HG02623 (cell line): ENCODE measurements around the gene FTH1.
"Not testable (repeated sequence)": the region's sequence is repeated elsewhere in the genome, so short reads cannot be mapped to it uniquely, and the experiment has no call there.

Source experiments
- ATAC-seq: cut with Tn5 transposase; IDR thresholded peaks from one replicate; pipeline ENCODE4 v1.9.1; 2021; ENCODE audit warnings: moderate library complexity; ENCODE audit not compliant: unreplicated experiment

FTH1 gene

DNA sequence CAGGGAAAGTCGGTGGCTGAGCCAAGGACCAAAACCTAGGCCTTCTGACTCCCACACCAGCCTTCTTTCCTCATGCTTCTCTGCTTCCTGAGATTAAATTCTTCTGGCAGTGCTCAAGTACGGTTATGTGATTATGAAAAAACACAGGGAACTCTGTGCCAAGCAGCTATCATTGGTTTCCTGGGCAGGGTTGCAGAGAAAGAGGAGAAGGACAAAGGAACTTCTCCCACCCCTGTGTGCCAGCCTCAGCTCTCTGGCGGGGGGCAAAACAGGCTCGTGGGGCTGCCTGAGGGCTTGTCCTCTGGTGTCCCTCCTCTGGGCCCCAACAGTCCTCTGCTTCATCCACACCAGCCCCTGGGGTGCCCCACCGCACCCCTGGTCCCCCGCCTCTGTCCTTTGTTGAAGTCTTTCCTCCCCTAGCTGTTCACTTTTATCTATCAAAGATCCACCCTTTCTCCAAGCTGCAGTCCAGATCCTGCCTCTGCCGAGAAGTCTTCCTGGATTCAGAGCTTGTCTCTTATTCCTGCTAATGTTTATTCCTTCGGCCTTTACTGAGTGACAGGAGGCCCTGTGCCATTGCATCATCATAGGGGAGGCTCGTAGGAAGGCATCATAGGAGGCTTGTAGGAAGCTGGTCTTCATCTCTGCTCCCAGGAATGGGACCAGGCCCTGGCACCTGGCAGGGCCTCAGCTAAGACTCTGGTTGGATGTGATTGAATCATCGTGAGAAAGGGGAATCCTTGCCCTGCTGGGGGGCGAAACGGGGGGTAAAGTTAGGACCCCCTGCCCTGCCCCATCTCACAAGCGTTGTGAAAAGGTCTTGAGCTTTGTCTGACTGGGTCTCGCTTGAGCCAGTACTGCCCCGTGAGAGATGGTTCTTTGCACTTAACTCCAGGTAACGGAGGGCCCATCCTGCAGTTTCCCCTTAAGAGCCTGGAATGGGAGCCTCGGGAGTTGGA, 11.5 kb upstream of the FTH1 start:
- no peak for ATAC-seq

DNA sequence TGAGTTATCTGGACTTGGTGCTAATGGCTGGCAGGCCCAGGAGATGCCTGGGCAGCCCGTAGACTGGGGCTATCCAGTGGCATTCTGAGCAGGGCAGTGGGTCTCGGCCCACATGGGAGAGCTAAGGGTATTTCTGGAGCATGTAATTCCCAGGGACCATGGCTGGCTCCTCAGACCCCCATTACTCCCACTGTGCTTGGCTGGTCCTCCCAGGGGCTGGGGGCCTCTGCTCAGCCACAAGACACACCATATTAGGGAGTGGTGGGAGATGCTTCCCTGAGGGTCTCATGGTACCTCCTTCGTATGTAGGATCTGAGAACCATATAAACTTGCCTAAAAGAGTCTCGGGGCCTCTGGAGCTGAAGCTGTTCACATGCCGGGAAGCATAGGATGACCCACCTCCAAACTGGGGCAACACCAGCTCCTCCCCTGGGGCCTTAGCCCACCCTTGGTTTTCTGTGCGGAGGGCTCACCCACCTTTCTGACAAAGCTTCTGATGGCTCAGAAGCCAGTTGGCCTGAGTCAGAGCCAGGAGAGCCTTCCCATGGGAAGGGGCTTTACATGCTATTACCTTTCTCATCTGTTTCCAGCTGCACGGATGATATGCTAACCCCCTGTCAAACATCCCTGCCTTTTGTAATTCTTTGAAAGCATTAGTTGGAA, 9.5 kb upstream of the FTH1 start:
- ATAC-seq = no peak

DNA sequence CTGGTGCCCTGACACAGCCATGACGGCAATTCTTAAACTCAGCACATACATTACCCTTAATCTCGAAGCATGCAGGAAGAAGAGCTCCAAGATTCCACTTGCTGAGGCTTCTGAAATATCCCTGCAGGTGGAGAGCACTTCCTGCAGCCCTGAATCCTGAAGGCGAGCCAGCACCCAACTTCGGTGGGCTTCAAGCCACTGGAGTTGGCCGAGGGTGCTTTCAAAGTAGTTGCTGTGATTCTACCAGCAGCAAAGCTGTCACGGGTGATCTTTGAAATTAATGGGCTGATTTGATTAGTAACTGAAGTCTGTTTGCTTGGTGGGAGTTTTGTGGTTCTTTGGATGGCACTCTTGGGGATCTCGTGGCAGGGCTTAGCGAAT, 9.0 kb upstream of the FTH1 start:
- no peak for ATAC-seq

DNA sequence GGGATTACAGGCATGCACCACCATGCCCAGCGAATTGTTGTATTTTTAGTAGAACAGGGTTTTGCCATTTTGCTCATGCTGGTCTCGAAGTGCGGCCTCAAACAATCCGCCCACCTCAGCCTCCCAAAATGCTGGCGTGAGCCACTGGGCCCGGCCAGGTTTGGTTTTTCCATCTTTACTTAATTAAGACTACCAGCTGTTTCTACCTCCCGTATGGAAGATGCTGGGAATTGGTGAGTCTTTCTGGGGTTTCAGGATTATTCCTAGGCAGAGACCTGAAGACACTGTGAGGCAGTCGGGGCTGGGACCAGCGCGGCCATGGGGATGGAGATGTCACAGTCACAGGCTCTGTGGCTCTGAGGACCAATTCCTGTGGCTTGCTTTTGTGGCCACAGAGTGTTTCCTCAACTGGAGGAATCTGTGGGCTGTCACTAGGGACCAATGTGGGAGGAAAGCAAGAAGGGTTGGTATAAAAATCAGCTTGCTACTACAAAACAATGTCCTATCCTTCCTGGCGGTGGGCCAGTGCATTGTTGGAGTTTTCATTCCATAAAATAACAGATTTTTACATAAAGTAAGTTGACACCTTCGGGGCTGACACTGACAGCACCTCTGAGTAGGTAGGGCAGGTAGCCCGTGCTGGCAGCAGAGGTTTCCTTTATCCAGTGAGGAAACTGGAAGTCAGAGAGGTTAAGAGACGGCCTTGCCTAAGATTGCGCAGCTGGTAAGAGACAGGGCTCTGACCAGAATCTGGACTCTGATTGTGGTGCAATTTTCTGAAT, 8.4 kb upstream of the FTH1 start:
- ATAC-seq = no peak

DNA sequence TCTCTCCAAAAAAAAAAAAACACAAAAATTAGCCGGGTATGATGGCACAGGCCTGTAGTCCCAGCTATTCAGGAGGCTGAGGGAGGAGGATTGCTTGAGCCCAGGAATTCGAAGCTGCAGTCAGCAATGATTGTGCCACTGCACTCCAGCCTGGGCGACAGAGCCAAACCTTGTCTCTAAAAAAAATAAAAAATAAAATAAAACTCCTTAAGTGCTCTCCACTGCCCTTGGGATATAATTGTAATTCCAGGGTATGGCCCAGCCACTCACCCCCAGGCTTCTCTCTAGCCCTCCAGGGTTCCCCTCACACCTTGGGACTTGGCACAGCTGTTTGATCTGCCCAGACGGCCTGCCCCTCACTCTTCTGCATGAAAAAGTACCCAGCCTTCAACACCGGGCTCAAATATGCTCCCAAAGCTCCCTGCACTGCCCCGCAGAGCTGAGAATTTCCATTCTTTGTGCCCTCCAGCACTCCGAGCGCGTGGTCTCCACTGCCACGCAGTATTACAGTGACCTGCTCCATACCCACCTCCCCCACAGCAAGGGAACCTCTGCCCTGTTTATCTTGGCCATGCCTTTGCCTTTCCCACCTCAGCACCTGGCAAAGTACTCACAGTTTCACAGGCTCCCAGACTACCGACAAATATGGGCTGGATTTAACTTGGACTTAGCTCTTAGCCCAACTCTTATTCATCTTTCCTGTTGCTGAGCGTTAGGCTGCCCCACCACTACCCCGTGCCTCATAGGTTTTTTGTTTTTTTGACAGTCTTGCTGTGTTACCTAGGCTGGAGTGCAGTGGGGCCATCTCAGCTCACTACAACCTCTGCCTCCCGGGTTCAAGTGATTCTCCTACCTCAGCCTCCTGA, 7.6 kb upstream of the FTH1 start:
- no peak for ATAC-seq

DNA sequence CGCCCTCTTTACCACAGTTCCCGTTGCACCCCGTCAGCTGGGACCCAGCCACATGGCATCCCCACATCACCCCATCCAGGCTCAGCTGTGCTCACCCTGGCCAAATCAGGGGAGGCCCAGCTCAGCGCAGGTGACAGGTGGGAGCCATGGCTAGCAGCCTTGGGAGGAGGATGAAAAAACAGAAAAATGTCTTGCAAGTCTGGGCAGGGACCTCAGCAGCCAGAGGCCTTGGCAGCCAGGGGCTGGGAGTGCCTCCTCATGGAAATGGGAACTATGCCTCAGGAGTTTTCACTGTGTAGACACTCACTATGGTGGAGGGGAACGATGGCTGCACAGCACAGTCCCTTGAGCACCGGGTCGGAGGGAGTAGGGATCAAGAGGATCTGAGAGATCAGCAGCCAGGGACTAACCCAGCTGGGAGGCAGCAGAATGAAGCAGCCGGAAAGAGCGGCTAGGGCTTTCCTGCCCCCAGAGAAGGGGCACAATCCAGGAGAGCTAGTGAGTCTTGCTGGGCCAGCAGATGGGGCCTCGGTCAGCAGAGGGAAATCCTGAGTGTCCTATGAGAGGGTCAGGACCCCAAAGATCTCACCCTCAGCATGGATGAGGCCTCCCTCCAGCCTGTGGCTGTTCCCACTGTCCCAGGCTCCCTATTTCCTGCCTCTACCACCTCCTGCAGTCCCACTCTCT, 6.2 kb upstream of the FTH1 start:
- ATAC-seq = no peak

DNA sequence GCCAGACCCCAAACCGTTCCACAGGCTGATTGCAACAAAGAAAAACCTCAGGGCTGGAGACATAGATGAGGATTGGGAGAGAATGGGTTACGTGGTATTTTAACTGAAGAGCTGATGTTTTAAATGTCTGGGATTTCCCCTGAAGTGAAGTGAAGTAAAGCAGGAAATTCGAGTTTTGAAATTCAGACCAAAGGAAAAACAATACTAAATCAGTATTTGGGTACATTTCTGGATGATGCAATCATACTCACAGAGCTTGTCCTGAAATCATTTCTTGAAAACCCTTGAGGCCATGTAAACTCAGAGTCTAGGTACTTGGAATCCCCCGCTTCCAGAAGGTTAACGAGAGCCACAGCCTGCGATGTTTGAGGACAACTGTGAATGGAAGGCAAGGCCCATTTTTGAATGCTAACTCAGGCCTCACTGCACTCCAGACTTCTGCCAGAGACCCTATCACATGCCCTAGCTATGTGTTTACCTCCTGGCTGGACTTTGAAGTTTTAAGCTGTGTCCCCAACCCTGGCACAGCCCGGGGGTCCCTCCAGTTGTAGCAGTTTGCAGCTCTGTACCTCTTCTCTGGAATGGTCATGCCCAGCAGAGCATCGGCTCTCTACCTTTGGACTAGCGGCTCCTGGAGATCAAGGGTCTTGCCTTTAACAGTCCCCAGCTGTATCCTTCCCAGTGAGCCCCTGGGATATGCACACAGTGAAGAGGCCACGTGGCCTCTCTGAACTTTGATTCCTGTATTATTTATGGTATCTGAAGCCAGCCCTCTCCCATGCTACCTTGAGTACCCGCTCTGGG, 5.4 kb upstream of the FTH1 start:
- no peak for ATAC-seq

DNA sequence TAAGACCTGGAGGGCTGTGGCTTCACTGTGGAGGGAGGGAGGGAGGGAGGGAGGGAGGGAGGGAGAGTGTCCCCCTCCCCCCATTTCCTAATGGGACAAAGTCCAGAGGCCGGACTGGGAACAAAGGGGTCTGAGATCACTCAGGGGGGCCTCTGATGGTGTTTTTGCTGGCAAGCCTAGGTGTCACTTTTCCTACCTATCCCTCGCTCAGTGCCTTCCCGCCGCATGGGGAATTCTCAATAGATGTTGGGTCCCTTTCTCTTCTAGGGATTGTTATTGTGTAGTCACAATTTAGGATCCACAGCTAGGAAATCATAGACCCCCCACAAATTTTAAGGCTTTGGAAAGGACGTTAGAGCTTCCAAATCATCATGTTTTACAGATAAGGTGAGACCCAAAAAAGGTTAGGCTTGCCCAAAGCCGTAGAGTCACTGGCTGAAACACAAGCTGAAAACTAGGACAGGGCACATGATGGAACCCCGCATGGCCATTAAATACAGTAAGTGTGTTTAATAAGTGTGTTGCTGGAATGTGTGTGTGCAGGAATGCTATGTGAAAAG, 4.8 kb upstream of the FTH1 start:
- no peak for ATAC-seq

DNA sequence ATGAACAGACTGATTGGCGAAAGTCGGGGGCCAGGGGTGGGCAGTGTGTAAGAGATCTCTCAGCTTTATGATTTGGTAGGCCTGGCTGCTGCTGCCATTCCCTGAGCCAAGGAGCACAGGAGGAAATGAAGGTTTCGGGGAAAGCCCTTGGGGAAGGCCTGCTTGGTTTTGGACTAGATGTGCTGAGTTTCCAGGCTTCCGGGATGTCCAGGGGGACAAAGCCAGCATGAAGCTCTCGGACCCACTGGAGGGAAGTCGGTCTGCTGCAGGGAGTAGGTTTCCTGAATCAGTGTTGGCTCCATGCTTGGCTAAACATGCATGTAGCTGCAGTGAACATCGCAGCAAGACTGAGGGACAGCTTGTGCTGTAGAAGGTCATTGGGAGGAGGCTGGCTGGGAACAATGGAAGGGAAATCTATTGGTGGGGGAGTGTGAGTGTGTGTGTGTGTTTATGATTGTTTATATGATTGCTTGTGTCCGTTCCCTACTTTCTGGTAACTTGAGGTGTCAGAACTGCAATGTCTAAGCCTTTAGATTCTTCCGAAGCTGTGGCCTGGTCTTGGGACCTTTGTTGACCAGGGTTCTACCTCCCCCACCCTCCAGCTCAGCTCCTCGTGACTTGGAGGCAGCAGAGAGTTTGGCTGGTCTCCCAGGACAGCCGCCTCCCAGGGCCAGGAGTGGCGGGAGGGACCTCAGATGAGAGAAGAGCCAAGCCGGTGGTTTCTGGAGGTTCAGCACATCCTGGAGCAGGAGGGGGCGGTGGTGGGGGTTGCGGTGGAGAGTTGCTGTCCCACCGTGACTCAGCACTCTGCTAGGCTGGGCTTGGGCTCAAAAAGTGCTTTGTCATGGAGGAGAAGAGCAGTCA, 4.0 kb upstream of the FTH1 start:
- no peak for ATAC-seq

DNA sequence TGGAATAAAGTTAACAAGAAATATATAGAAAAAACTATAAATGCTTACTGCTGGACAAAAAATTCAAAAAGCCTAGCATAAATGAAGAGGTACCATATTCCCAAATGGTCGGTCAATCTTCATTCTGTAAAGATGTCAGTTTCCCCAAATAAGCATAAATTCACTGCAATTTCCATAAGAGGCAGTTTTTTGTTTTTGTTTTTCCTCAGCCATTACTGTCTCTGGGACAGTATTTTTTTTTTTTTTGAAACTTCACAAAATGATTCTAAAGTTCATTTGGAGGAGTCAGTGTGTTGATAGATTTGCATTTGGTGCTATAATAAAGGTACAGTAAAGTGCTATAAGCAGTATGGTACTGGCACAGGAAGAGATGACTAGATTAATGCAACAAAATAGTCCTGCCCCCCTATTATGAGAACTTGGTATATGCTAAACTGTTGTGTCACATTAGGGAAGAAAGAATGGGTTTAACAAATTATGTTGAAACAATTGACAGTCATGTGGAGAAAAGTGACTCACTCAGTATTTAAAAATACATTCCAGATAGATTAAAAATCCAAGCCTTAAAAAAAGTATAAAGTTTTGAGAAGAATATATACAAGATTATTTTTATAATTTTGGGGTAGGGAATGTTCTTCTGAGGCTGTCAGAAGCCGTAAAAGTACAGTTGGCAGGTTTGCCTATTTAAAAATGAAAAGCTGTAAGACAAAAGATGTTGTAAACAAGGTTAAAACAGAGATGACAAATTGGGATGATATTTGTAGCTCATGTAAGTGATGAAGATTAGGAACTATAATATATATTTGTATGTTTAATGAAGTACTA, 2.6 kb upstream of the FTH1 start:
- ATAC-seq = no peak

DNA sequence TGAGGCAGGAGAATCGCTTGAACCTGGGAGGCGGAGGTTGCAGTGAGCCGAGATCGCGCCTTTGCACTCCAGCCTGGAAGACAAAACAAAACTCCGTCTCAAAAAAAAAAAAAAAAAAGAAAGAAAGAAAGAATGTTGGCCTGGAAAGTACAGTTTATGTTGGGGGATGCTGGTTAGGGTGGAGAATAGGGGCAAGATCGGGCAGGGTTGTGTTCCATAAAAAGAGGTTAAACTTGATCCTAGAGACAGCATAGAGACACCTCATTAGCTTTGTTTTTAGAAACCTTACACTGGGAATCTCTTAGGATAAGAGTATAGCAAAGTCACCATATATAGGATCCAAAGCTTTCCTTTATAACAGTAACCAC, 1.9 kb upstream of the FTH1 start:
- ATAC-seq = no peak

DNA sequence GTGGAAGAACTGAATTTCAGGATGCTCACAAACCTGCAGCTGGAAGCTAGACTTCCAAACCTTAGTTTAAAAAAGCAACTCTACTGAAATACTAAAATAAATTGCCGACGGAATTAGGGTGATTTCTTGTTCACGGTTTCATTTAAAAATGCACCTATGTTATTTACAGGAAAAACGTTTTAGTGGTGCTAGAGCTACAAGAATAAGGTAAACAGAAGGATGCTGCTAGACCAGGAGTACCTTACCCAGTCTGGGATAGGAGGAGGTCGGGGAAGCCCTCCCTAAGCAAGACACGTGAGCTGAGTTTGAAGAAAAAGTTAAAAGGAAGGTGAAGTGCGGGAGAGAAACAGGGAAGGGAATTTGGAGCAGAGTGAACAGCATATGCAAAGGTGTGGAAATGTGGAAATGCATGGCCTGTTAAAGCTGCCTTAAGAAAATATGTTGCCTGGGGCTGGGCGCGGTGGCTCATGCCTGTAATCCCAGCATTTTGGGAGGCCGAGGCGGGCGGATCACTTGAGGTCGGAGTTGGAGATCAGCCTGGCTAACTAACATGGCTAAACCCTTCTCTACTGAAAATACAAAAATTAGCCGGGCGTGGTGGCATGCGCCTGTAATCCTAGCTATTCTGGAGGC, 1.4 kb upstream of the FTH1 start:
- no peak for ATAC-seq

DNA sequence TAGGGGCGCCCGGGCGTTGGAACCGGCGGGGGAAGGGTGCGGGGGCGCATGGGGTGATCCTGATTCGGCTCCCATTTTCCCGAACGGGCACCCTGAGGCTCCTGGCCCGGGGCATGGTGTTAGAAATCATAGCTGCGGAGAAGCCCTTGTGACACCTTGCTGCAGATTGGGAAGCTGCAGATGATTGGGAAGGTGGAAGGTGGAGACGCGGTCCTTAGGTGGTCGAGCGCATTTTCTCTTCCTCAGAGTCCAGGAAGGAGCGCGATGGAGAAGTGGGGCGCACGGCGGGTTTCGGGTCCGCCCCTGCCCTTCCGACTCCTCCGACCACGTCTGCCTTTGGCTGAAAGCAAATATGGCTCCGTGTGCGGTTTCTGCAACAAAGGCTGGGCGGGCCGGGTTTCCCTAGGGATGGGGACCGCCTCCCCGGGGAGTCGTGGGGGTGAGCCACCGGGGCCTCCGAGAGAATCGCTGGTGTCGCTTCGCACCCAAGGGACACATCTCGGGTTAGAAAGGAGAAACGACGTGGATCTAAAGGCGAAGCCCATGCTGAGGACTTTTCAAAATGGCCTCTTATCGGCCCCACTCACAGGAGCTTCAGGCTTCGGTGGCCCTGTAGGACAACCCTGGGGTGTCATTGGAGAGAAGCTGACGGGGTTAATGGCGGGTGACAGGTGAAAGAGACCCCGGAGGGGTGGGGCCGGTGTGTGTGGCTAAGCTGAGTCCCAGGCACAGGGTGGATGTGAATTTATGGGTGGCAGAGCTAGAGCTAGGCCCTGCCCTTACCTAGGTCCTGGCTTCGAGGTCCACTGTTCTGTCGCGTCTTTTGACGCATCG, 707 bp upstream of the FTH1 start:
- peak; percentile 19 for ATAC-seq

DNA sequence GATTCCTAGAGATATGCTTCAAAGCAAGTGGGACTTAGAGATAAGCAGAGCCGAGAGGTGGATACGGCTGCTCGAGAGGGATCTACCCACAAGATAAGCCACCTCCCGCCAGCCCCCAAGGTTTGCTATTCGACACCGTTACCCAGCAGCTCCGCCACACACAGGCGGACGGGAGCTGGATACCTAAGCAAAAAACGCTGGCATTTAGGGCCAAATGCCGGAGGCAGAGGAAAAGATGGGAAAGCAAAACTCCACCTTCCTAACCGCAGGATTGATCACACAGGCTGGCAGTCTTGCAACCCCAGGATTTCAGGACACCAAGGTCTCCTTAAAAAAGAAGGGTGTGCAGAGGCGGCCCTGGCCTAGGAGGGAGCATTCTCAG, 709 bp downstream of the FTH1 start:
- ATAC-seq = no peak

DNA sequence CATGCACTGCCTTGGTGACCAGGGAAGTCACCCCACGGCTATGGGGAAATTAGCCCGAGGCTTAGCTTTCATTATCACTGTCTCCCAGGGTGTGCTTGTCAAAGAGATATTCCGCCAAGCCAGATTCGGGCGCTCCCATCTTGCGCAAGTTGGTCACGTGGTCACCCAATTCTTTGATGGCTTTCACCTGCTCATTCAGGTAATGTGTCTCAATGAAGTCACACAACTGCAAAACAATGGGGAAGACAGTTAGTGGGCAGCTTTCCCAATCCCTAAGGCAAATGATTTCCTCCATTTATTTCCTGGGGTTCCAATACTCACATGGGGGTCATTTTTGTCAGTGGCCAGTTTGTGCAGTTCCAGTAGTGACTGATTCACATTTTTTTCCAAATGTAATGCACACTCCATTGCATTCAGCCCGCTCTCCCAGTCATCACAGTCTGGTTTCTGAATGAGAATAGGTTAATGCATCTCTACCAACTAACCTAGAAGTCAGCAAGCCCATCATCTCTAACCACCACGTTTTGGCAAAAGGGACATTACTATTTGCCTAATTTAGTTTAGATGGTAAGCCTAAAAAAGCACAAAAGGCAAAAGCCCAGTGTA, 2.7 kb downstream of the FTH1 start:
- not testable (repeated sequence) for ATAC-seq
